H9 (cell line): ENCODE measurements around the gene ZNF823. TPM values are rescaled to one million over a fixed set of nuclear protein-coding genes. Genes with fewer than 3 reads are reported as not detected.

Experiments
- DNase-seq: peaks from one replicate; pipeline ENCODE4 v3.0.0-alpha.2; 2017
- H2AFZ ChIP-seq: one replicate; pipeline ENCODE4 v1.6.1; 2013; ENCODE audit warnings: mild to moderate bottlenecking, low read length, control low read depth, moderate library complexity
- H2AK5ac ChIP-seq: 2 replicates; pipeline ENCODE4 v1.6.1; 2013; ENCODE audit warnings: low read length, control low read depth, mixed read lengths; ENCODE audit not compliant: insufficient read length
- H2BK120ac ChIP-seq: one replicate; pipeline ENCODE4 v1.6.1; 2013; ENCODE audit warnings: low read depth, mild to moderate bottlenecking, low read length, control low read depth, inconsistent platforms; ENCODE audit not compliant: poor library complexity, severe bottlenecking
- H2BK12ac ChIP-seq: 2 replicates; pipeline ENCODE4 v1.6.1; 2013; ENCODE audit warnings: low read length, control low read depth, mixed read lengths, low read depth; ENCODE audit not compliant: insufficient read length
- H2BK15ac ChIP-seq: 2 replicates; pipeline ENCODE4 v1.6.1; 2013; ENCODE audit warnings: low read depth, low read length, control low read depth
- H2BK20ac ChIP-seq: one replicate; pipeline ENCODE4 v1.6.1; 2013; ENCODE audit warnings: low read depth, mild to moderate bottlenecking, low read length, control low read depth, inconsistent platforms; ENCODE audit not compliant: poor library complexity, severe bottlenecking
- H2BK5ac ChIP-seq: 2 replicates; pipeline ENCODE4 v1.6.1; 2013; ENCODE audit warnings: low read length, control low read depth, mixed read lengths; ENCODE audit not compliant: insufficient read length
- H3K14ac ChIP-seq: 2 replicates; pipeline ENCODE4 v1.6.1; 2013; ENCODE audit warnings: low read length, control low read depth; ENCODE audit not compliant: insufficient read depth
- H3K18ac ChIP-seq: 2 replicates; pipeline ENCODE4 v1.6.1; 2013; ENCODE audit warnings: low read depth, mild to moderate bottlenecking, mixed read lengths, low read length, control low read depth; ENCODE audit not compliant: insufficient read length
- H3K23ac ChIP-seq: 2 replicates; pipeline ENCODE4 v1.6.1; 2013; ENCODE audit warnings: low read length, control low read depth, mixed read lengths, low read depth; ENCODE audit not compliant: insufficient read length
- H3K23me2 ChIP-seq: 2 replicates; pipeline ENCODE4 v1.6.1; 2013; ENCODE audit warnings: low read depth, mild to moderate bottlenecking, mixed read lengths, low read length, control low read depth; ENCODE audit not compliant: insufficient read length, poor library complexity, severe bottlenecking
- H3K27ac ChIP-seq: 2 replicates; pipeline ENCODE4 v1.5.1; 2013; ENCODE audit warnings: low read length, control low read depth, mixed read lengths, low read depth; ENCODE audit not compliant: insufficient read length
- H3K27me3 ChIP-seq: 2 replicates; pipeline ENCODE4 v1.6.1; 2013; ENCODE audit warnings: low read length, control low read depth, inconsistent platforms; ENCODE audit not compliant: insufficient read depth
- H3K4ac ChIP-seq: 2 replicates; pipeline ENCODE4 v1.6.1; 2013; ENCODE audit warnings: low read depth, mild to moderate bottlenecking, control low read depth, inconsistent platforms, low read length, moderate library complexity
- H3K4me1 ChIP-seq: 2 replicates; pipeline ENCODE4 v1.6.1; 2013; ENCODE audit warnings: low read length, control low read depth, inconsistent platforms; ENCODE audit not compliant: insufficient read depth
- H3K4me2 ChIP-seq: 2 replicates; pipeline ENCODE4 v1.6.1; 2013; ENCODE audit warnings: low read length, control low read depth, mixed read lengths; ENCODE audit not compliant: insufficient read length, insufficient read depth
- H3K56ac ChIP-seq: 2 replicates; pipeline ENCODE4 v1.6.1; 2013; ENCODE audit warnings: low read depth, mild to moderate bottlenecking, mixed read lengths, low read length, control low read depth; ENCODE audit not compliant: insufficient read length
- H3K79me1 ChIP-seq: 2 replicates; pipeline ENCODE4 v1.6.1; 2013; ENCODE audit warnings: low read depth, mild to moderate bottlenecking, moderate library complexity, low read length, control low read depth, inconsistent platforms; ENCODE audit not compliant: insufficient read depth, poor library complexity, severe bottlenecking
- H3K79me2 ChIP-seq: 2 replicates; pipeline ENCODE4 v1.6.1; 2013; ENCODE audit warnings: low read length, control low read depth, inconsistent platforms; ENCODE audit not compliant: insufficient read depth
- H3K9ac ChIP-seq: 2 replicates; pipeline ENCODE4 v1.6.1; 2013; ENCODE audit warnings: low read length, control low read depth, mixed read lengths; ENCODE audit not compliant: insufficient read length; ENCODE audit errors: extremely low read depth
- H3K9me3 ChIP-seq: one replicate; pipeline ENCODE4 v1.6.1; 2013; ENCODE audit warnings: low read depth, low read length, inconsistent platforms; ENCODE audit not compliant: control insufficient read depth
- H3T11ph ChIP-seq: one replicate; pipeline ENCODE4 v1.6.1; 2013; ENCODE audit warnings: mild to moderate bottlenecking, low read length, control low read depth, inconsistent platforms
- H4K20me1 ChIP-seq: one replicate; pipeline ENCODE4 v1.6.1; 2013; ENCODE audit not compliant: control insufficient read depth, insufficient read length, insufficient read depth
- H4K5ac ChIP-seq: 2 replicates; pipeline ENCODE4 v1.6.1; 2013; ENCODE audit warnings: low read depth, mild to moderate bottlenecking, mixed read lengths, low read length, control low read depth; ENCODE audit not compliant: insufficient read length
- H4K8ac ChIP-seq: replicated peaks from 2 replicates; pipeline ENCODE4 v1.6.1; 2013; ENCODE audit warnings: low read length, control low read depth, mixed read lengths, low read depth; ENCODE audit not compliant: insufficient read length
- H4K91ac ChIP-seq: 2 replicates; pipeline ENCODE4 v1.6.1; 2013; ENCODE audit warnings: low read depth, mild to moderate bottlenecking, moderate library complexity, mixed read lengths, low read length, control low read depth; ENCODE audit not compliant: insufficient read length
- H3K27ac Mint-ChIP-seq, 3 experiments: 2 replicates in 2 of 3; 3 replicates in 1 of 3; pipeline ENCODE4 v1.8.0; 2020 to 2021; ENCODE audit warnings: mixed read lengths in 3 of 3, mild to moderate bottlenecking in 1 of 3, moderate library complexity in 1 of 3
- H3K27me3 Mint-ChIP-seq: 2 replicates; pipeline ENCODE4 v1.8.0; 2021; ENCODE audit warnings: low read depth, mild to moderate bottlenecking, moderate library complexity, mixed read lengths
- H3K36me3 Mint-ChIP-seq, 3 experiments: 2 replicates in 2 of 3; 3 replicates in 1 of 3; pipeline ENCODE4 v1.8.0; 2020 to 2021; ENCODE audit warnings: low read depth in 3 of 3, mixed read lengths in 3 of 3; ENCODE audit not compliant: insufficient read depth in 1 of 3
- H3K4me1 Mint-ChIP-seq, 2 experiments: 2 replicates each; pipeline ENCODE4 v1.8.0; 2020; ENCODE audit warnings: mixed read lengths in 2 of 2
- H3K4me3 Mint-ChIP-seq, 2 experiments: 2 replicates in 1 of 2; 3 replicates in 1 of 2; pipeline ENCODE4 v1.8.0; 2020 to 2021; ENCODE audit warnings: mild to moderate bottlenecking in 2 of 2, mixed read lengths in 2 of 2, moderate library complexity in 1 of 2
- H3K9me3 Mint-ChIP-seq, 2 experiments: 2 replicates in 1 of 2; 3 replicates in 1 of 2; pipeline ENCODE4 v1.8.0; 2020; ENCODE audit warnings: mild to moderate bottlenecking in 2 of 2, mixed read lengths in 2 of 2, moderate library complexity in 1 of 2
- WGBS: extraction: QIAGEN DNeasy Blood & Tissue Kit; methylation state at CpG from one replicate; pipeline ENCODE4 v1.1.7; 2013; ENCODE audit warnings: missing lambda C conversion rate, low lambda C conversion rate, mixed read lengths; ENCODE audit not compliant: insufficient read length; ENCODE audit errors: extremely low coverage; 5-methylcytosine and 5-hydroxymethylcytosine counted together
- total RNA-seq: library from RNA; stranded (reverse); gene quantifications from 2 replicates; pipeline ENCODE4 v1.2.1, GENCODE V29; 2021
- TF ChIP-seq, protein P1 (sequence below): fragments of 200-600 bp; sonication (generic); conservative IDR thresholded peaks from 3 replicates; pipeline ENCODE4 v1.8.0; 2021; ENCODE audit warnings: antibody characterized with exemption, mild to moderate bottlenecking

Gene ZNF823
- total RNA-seq, 1 experiment from 2014 or later = 2.5 TPM

DNA sequence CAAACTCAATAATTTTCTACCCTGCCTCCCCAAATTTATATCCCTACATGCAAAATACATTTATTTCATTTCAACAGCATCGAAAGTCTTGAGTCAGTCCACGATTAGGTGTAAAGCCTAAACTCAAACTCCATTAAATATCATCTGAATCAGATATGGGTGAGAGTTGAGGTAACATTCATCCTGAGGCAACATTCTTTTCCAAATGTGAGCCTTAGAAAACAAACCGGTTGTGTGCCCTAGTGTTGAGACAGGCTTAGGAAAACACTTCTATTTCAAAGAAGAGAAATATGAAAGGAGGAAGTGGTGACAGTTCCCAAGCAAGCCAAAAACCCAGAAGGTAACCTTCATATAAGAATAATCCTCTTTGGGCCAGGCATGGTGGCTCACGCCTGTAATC is 15.9 kb upstream of the ZNF823 start:
- H2BK120ac ChIP-seq = no peak overlapping the region
- no peaks in the 10 kb centered on the region for H3K79me2 ChIP-seq
- H2BK20ac ChIP-seq = no peak overlapping the region
- H2BK15ac ChIP-seq = no peak overlapping the region
- H3K4me2 ChIP-seq = no peak overlapping the region
- no peak overlapping the region for H3K14ac ChIP-seq
- no peak overlapping the region for H3K4ac ChIP-seq
- WGBS = no CpG with 5 or more reads among the region's 4 CpGs
- no peak overlapping the region for H2AFZ ChIP-seq
- H3K9me3 Mint-ChIP-seq = peaks cover 61 to 64% of the 10 kb centered on the region in 2 experiments
- H4K20me1 ChIP-seq = no peaks in the 10 kb centered on the region
- no peak overlapping the region for H3K9ac ChIP-seq
- no peaks in the 10 kb centered on the region for H3K23me2 ChIP-seq
- H2BK5ac ChIP-seq = no peak overlapping the region
- H3K4me3 Mint-ChIP-seq = no peak overlapping the region
- H3K4me1 Mint-ChIP-seq = no peaks in the 10 kb centered on the region
- no peak overlapping the region for H3K18ac ChIP-seq
- H4K91ac ChIP-seq = no peak overlapping the region
- H3K23ac ChIP-seq = no peak overlapping the region
- H3K27ac ChIP-seq = no peak overlapping the region
- peaks cover 11% of the 10 kb centered on the region for H3K9me3 ChIP-seq
- no peak for DNase-seq
- no peaks in the 10 kb centered on the region for H3K4me1 ChIP-seq
- H3K79me1 ChIP-seq = no peaks in the 10 kb centered on the region
- peaks cover 0 to 4% (median 0%) of the 10 kb centered on the region in 3 experiments; a peak in 1 of 7 replicates for H3K36me3 Mint-ChIP-seq
- no peak overlapping the region for H4K5ac ChIP-seq
- no peak overlapping the region for H2AK5ac ChIP-seq
- peaks cover 19% of the 10 kb centered on the region for H3K27me3 Mint-ChIP-seq
- no peaks in the 10 kb centered on the region for H3K27me3 ChIP-seq
- H2BK12ac ChIP-seq = no peak overlapping the region
- H3K27ac Mint-ChIP-seq = no peak overlapping the region
- H4K8ac ChIP-seq = no peak overlapping the region
- no peak overlapping the region for H3K56ac ChIP-seq
- TF ChIP-seq, protein P1, sequence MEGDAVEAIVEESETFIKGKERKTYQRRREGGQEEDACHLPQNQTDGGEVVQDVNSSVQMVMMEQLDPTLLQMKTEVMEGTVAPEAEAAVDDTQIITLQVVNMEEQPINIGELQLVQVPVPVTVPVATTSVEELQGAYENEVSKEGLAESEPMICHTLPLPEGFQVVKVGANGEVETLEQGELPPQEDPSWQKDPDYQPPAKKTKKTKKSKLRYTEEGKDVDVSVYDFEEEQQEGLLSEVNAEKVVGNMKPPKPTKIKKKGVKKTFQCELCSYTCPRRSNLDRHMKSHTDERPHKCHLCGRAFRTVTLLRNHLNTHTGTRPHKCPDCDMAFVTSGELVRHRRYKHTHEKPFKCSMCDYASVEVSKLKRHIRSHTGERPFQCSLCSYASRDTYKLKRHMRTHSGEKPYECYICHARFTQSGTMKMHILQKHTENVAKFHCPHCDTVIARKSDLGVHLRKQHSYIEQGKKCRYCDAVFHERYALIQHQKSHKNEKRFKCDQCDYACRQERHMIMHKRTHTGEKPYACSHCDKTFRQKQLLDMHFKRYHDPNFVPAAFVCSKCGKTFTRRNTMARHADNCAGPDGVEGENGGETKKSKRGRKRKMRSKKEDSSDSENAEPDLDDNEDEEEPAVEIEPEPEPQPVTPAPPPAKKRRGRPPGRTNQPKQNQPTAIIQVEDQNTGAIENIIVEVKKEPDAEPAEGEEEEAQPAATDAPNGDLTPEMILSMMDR = no peak
- no peak overlapping the region for H3T11ph ChIP-seq
